Measurements from ENCODE around the gene IQCK. TPM values are rescaled to one million over a fixed set of nuclear protein-coding genes. Genes with fewer than 3 reads are reported as not detected.

Gene IQCK
- total and polyA plus RNA-seq, 2 donors (not counting 3 experiments of a cell fraction or from before 2014, with no cell fraction given), result 17.2 to 18.1 TPM

DNA sequence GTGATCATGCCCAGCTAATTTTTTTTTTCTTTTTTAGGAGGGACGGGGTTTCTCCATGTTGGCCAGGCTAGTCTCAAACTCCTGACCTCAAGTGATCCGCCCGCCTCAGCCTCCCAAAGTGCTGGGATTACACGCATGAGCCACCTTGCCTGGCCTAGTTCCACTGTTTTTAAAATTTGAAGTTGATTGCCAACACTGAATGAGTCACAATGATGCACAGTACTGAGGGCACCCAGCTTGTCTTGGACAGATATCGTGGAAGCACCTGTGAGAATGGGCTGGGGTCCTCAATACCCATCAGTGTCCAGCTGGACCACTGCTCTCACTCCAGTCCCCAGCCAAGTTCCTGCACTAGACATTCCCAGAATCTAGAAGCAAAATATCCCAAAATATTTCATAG, 2.5 kb upstream of the IQCK start:
- dilution Hi-C loops (cut with MboI; ENCODE audit: extremely low pct_ligation_motif_present, low sequenced_read_pairs), result no loop called here
- intact Hi-C loops (cut with micrococcal nuclease), result loop anchor here (5.0 kb wide), 2 partner anchors 113 to 158 kb away; partner anchors contain the start of gene VPS35L

More for the DNA sequence above, 2.5 kb upstream of the IQCK start:
- H3K79me2 ChIP-seq (ENCODE audit: control insufficient read depth, insufficient read depth, low read length), result peaks cover 39% of the 10 kb centered on the region
- H3K27ac ChIP-seq (ENCODE audit: insufficient read depth, low read depth, low read length), result no peak overlapping the region
- no peaks in the 10 kb centered on the region for H3K27me3 ChIP-seq (ENCODE audit: control insufficient read depth in 2 of 2, insufficient read depth in 2 of 2, low read length in 2 of 2)
- H3K4me2 ChIP-seq (ENCODE audit: insufficient read depth, low read length), result no peak overlapping the region
- FAIRE-seq (no peak), DNase-seq (ENCODE audit: low read depth, low spot score) (no peak)
- peaks cover 0 to 9% of the 10 kb centered on the region in 2 experiments for H3K36me3 ChIP-seq (ENCODE audit: control insufficient read depth in 2 of 2, extremely low read depth in 1 of 2, insufficient read depth in 2 of 2, low read length in 2 of 2)
- BruUV-seq (replicated peaks), result no TSS peak
- no peak overlapping the region for H3K4me3 ChIP-seq (replicated peaks in 1 of 3; ENCODE audit: insufficient read depth in 1 of 3, low read depth in 1 of 3, low read length in 3 of 3)
- H4K20me1 ChIP-seq (replicated peaks; ENCODE audit: control insufficient read depth, extremely low read depth, insufficient read depth, low read length), result no peaks in the 10 kb centered on the region
- H3K4me1 ChIP-seq (ENCODE audit: control insufficient read depth, extremely low read depth, insufficient read depth, low read length), result peaks cover 15% of the 10 kb centered on the region
- H3K9ac ChIP-seq (replicated peaks; ENCODE audit: extremely low read depth, insufficient read depth, low read length), result no peak overlapping the region
- POLR2A ChIA-PET, result no interaction called here
- TF ChIP-seq POLR2A (IDR thresholded peaks at IDR 0.05; ENCODE audit: low read depth, low read length) (no peak), POLR2AphosphoS5 (IDR thresholded peaks at IDR 0.05; ENCODE audit: insufficient read depth, low read depth, low read length) (no peak), MYC (IDR thresholded peaks at IDR 0.05; ENCODE audit: low read depth, low read length) (no peak), JUN (IDR thresholded peaks at IDR 0.05; ENCODE audit: borderline replicate concordance, insufficient read depth, insufficient read length, low read depth) (no peak), EZH2 (IDR thresholded peaks at IDR 0.05; ENCODE audit: borderline replicate concordance, low read depth, low read length, severe bottlenecking) (no peak), GATA2 (IDR thresholded peaks at IDR 0.05; ENCODE audit: insufficient read depth, insufficient read length, low read depth, low read length) (no peak), FOS (IDR thresholded peaks at IDR 0.05; ENCODE audit: borderline replicate concordance, insufficient read depth, low read length) (no peak)
- TF ChIP-seq, protein P1, sequence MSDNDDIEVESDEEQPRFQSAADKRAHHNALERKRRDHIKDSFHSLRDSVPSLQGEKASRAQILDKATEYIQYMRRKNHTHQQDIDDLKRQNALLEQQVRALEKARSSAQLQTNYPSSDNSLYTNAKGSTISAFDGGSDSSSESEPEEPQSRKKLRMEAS (IDR thresholded peaks at IDR 0.05; ENCODE audit: insufficient read depth, insufficient read length), result no peak
- TF ChIP-seq, protein P2, sequence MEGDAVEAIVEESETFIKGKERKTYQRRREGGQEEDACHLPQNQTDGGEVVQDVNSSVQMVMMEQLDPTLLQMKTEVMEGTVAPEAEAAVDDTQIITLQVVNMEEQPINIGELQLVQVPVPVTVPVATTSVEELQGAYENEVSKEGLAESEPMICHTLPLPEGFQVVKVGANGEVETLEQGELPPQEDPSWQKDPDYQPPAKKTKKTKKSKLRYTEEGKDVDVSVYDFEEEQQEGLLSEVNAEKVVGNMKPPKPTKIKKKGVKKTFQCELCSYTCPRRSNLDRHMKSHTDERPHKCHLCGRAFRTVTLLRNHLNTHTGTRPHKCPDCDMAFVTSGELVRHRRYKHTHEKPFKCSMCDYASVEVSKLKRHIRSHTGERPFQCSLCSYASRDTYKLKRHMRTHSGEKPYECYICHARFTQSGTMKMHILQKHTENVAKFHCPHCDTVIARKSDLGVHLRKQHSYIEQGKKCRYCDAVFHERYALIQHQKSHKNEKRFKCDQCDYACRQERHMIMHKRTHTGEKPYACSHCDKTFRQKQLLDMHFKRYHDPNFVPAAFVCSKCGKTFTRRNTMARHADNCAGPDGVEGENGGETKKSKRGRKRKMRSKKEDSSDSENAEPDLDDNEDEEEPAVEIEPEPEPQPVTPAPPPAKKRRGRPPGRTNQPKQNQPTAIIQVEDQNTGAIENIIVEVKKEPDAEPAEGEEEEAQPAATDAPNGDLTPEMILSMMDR (IDR thresholded peaks at IDR 0.05; ENCODE audit: extremely low read depth in 1 of 2, insufficient read depth in 1 of 2, low read depth in 1 of 2, low read length in 2 of 2), result no peak
- CTCF ChIA-PET, result interaction anchor here (1.2 kb wide), 1 partner anchor 114 kb away, joined by 3 read pairs; no protein-coding TSS in a partner anchor
- no peaks in the 10 kb centered on the region for H3K9me1 ChIP-seq (replicated peaks; ENCODE audit: control insufficient read depth, extremely low read depth, insufficient read depth, low read length)
- H3K9me3 ChIP-seq (replicated peaks; ENCODE audit: control insufficient read depth, insufficient read depth, low read length), result no peaks in the 10 kb centered on the region
- H2AFZ ChIP-seq (ENCODE audit: low read depth, low read length), result no peak overlapping the region

All from endothelial cell of umbilical vein (primary cell).